Stimulated activated CD8-positive, alpha-beta memory T cell treated with anti-CD3 and anti-CD28 coated beads, Interleukin-7, amount 100 ng/mL, for 24 hours (primary cell): ENCODE measurements around the gene IFNAR2.

Experiments
- DNase-seq: peaks from one replicate; pipeline ENCODE4 v3.0.0-alpha.2; 2020; ENCODE audit warnings: low read depth

Gene IFNAR2

GRCh38 chr21:33229784-33230544 is at the start of gene IFNAR2:
IFNAR2 (plus strand) TSS chr21:33229938; CDS start chr21:33241923, 11,985 bp downstream.
- peak; percentile 56 for DNase-seq

- DNase-seq, result no peak
Observed at GRCh38 chr21:33185852-33186251, 43.9 kb upstream of the IFNAR2 start.

GRCh38 chr21:33187276-33187675 is 42.5 kb upstream of the IFNAR2 start:
- no peak for DNase-seq

- DNase-seq, result no peak
Observed at GRCh38 chr21:33189237-33189636, 40.5 kb upstream of the IFNAR2 start.

DNA sequence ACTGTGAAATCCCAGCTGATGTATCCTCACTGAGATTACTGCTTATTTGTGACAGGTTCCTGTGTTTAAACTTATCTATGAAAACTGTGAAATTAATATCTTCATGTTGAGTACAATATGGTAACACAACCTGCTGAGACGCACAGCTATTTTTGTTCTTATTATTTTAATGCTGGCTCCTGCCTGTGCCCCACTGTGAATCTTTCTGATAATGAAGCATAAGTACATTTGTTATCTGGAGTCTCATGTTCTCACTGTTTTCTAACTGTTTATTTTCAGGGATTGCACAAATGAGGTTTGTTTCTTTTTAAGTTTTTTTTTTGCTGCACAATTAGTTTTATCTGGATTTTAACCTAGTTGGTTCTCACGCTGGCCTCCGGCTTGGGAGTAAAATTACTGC is 39.9 kb upstream of the IFNAR2 start:
- DNase-seq, result no peak

- no peak for DNase-seq
Observed at GRCh38 chr21:33196941-33197374, 32.8 kb upstream of the IFNAR2 start.

- no peak for DNase-seq
Observed at GRCh38 chr21:33197496-33197895, 32.2 kb upstream of the IFNAR2 start.

GRCh38 chr21:33198346-33199099 is 31.2 kb upstream of the IFNAR2 start:
- no peak for DNase-seq

DNA sequence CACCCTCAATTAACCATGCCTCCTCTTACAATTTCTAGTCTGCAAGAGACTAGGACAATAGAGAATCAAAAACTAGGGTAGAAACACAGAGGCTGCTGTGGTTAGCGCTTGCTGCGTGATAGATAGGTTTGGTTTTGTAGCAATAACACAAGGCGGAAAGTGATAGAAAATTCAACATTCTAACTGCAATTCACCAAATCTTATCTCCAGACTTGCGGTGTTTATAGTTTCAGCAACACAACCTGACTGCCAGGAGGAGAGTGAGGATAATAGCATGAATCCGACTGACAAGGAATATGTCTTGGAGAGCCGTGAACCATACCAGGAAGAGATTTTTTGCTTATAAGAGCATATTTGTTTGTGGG is 30.7 kb upstream of the IFNAR2 start:
- DNase-seq, result no peak

DNA sequence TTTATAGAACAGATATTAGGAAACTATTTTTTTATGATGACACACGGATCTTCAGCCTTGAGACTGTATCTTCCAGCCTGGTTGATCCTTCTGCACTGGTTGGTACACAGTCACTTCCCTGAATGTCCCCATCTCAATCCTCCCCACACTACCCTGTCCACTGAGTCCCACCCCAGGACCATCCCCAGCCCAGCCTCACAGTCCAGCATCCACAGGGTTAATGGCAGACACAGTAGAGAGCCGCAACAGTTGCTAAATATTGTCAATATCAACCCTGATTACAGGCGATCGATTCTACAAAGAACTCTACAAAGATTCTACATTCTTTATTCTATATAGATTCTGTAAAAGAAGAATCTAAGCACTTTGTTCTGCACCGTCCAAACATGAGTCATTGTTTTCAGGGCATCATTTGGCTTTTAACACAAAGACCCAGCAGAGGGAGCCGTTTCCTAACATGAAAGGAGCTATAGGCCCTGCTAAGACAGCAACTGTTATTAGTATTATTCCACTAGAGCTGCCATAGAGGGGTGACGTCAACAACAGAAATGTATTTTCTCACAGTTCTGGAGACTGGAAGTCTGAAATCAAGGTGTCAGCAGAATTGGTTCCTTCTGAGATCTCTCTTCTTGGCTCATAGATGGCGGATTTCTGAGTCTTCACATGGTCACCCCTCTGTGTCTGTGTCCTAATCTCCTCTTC is 30.1 kb upstream of the IFNAR2 start:
- DNase-seq, result no peak

GRCh38 chr21:33201956-33202355 is 27.8 kb upstream of the IFNAR2 start:
- no peak for DNase-seq

GRCh38 chr21:33202464-33203363 is 27.0 kb upstream of the IFNAR2 start:
- DNase-seq, result no peak

- no peak for DNase-seq
Observed at GRCh38 chr21:33203371-33203724, 26.4 kb upstream of the IFNAR2 start.

DNA sequence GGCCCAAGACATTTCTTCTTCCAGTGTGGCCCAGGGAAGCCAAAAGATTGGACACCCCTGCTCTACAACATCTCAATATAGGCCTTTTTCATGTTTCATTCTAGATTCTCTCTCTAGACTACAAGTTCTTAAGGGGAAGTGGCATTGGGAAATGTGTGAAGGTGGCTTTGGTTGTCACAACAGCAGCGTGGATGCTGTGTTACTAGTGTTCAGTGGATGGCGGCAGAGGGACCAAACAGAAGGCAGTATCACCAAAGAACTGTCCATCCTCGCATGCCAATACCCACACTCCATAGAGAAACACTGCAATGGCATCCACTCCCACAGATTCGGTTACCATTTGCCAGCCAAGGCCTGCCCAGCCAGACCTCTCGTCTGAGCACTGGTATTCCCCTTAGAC is 24.3 kb upstream of the IFNAR2 start:
- no peak for DNase-seq

GRCh38 chr21:33206771-33207281 is 22.9 kb upstream of the IFNAR2 start:
- DNase-seq, result no peak

DNA sequence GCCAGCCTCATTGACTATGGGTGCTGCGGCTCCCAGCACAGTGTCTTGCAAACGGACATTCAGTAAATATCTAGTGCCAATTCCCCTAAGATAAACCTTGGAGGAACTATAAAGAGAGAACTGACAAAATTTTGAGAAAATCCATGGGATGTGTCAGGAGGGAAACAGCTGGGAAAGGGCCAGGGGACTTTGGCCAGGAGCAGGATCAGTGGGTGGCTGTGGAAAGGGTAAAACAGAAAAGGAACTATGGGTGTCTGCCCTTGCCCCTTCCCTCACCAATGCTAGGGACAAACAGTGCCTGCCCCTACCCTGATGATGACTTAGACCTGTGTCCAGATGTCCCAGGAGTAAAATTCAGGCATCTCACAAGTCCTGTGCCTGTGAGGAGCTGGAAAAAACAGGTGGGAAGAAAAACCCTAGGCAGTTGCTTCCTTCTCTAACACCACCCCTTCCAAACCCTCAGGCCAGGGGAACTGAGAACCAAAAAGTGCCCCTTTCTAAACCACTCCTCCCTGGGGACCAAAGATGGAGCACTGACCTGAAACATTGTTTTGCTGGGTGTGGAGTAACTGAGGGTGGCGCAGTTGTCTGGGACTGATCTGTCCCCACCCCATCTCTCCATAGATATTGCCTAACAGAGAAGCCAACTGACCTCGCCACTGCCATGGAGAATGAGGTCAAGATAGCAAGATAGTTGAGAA is 22.1 kb upstream of the IFNAR2 start:
- DNase-seq, result no peak

DNA sequence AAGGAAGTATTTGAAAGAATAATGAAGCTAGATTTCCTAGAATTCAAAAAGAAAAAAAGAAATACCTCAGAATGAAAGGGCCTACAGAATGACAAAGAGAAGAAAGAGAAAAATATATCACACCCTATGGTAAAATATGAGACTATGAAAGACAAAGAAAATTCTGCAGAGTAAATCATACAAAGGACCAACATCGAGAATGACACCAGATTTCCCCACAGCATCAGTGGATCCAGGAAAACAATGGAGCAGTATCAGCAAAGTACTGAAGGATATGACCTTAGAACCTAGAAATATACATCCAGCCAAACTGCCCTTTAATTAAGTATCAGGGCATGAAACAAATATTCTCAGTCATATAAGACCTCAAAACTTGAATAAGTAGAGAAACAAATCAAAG is 21.2 kb upstream of the IFNAR2 start:
- DNase-seq, result no peak

DNA sequence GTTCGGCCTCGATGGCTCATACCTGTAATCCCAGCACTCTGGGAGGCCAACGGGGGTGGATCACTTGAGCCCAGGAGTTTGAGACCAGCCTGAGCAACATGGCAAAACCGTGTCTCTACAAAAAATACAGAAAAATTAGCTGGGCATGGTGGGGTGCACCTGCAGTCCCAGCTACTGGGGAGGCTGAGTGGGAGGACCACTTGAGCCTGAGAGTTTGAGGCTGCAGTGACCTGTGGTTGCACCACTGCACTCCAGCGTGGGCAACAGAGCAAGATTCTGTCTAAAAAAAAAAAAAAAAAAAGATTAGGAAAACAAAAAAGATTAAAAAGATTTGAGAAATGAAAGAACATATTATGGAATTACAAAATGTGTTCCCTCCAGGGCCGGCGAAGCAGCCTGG is 18.4 kb upstream of the IFNAR2 start:
- no peak for DNase-seq

- DNase-seq, result no peak
Observed at GRCh38 chr21:33211732-33212131, 18.0 kb upstream of the IFNAR2 start.

GRCh38 chr21:33212159-33212851 is 17.4 kb upstream of the IFNAR2 start:
- no peak for DNase-seq

DNA sequence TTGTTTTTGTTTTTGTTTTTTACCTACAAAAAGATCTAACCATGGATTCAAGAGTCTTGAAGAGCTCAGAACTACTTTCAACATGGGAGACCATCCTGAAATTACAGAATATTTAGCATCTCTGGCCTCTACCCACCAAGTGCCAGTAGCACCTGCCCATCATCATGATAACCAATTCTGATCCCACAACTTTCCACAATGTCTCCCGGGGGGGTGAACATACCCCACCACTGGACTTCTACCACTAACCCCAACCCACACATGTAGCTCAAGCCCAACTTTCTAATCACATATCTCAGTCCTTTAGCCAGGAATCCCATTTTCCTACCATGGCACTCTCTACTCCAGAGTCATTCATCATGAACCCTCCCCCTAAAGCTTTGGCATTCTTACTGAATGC is 15.7 kb upstream of the IFNAR2 start:
- DNase-seq, result no peak
